ENCODE data around the gene DNAH3. TPM values are rescaled to one million over a fixed set of nuclear protein-coding genes. Genes with fewer than 3 reads are reported as not detected.

Gene DNAH3
- total and polyA plus RNA-seq, 2 experiments from 2014 or later, result 0.70 to 1.3 TPM

GRCh38 chr16:20887207-20887606 is 263.4 kb downstream of the DNAH3 start (continued):
- TF ChIP-seq CTCF (conservative IDR thresholded peaks at IDR 0.05; ENCODE audit: low read depth in 2 of 2), result no peak
- TF ChIP-seq ZNF331 (CRISPR knock-in tag; IDR thresholded peaks at IDR 0.05; ENCODE audit: low read depth), result no peak

- H2AFZ ChIP-seq, result no peak overlapping the region
- no peaks in the 10 kb centered on the region for H4K20me1 ChIP-seq (replicated peaks; ENCODE audit: insufficient read depth)
- Mint-ChIP-seq H3K4me3 (no peak overlapping the region), H3K4me1 (peaks cover 17% of the 10 kb centered on the region), H3K36me3 (ENCODE audit: low read depth) (peaks cover 4% of the 10 kb centered on the region; the same call in 1 of the 3 replicates), H3K27me3 (ENCODE audit: insufficient read depth, low read depth, poor library complexity) (peaks cover 3% of the 10 kb centered on the region), H3K9me3 (no peaks in the 10 kb centered on the region), H3K27ac (peak overlapping the region; percentile 35; the same call in 1 of the 2 replicates)
- no peak overlapping the region for H3K4me2 ChIP-seq
- H3K79me2 ChIP-seq (replicated peaks; ENCODE audit: insufficient read depth), result peaks cover 91% of the 10 kb centered on the region
- ATAC-seq (no peak), DNase-seq (ENCODE audit: low spot score) (no peak)
- H3K27ac ChIP-seq (ENCODE audit: low read depth), result no peak overlapping the region
- H3K4me3 ChIP-seq, result no peak overlapping the region
- H3K4me1 ChIP-seq (ENCODE audit: insufficient read depth), result peaks cover 14% of the 10 kb centered on the region
- no peaks in the 10 kb centered on the region for H3K27me3 ChIP-seq (ENCODE audit: insufficient read depth)
- H3F3A ChIP-seq (replicated peaks; ENCODE audit: low read depth), result no peaks in the 10 kb centered on the region
- H3K9me2 ChIP-seq (ENCODE audit: insufficient read depth), result no peaks in the 10 kb centered on the region
- no peaks in the 10 kb centered on the region for H3K36me3 ChIP-seq (ENCODE audit: insufficient read depth)
- TF ChIP-seq POLR2AphosphoS5 (IDR thresholded peaks at IDR 0.05; ENCODE audit: low read depth) (no peak), ZNF331 (CRISPR knock-in tag; IDR thresholded peaks at IDR 0.05; ENCODE audit: low read depth) (no peak), ZNF114 (CRISPR knock-in tag; IDR thresholded peaks at IDR 0.05) (no peak), STAT1 (IDR thresholded peaks at IDR 0.05; ENCODE audit: unreplicated experiment) (no peak), CREB1 (CRISPR knock-in tag; IDR thresholded peaks at IDR 0.05; ENCODE audit: low read depth) (no peak), REST (IDR thresholded peaks at IDR 0.05; ENCODE audit: unreplicated experiment) (no peak), CTCF (conservative IDR thresholded peaks at IDR 0.05; ENCODE audit: low read depth in 2 of 2) (no peak), EZH2 (IDR thresholded peaks at IDR 0.05; ENCODE audit: low read depth, unreplicated experiment) (no peak), NANOG (IDR thresholded peaks at IDR 0.05; ENCODE audit: borderline replicate concordance) (no peak), JUNB (IDR thresholded peaks at IDR 0.05; ENCODE audit: unreplicated experiment) (no peak), EZH2phosphoT487 (IDR thresholded peaks at IDR 0.05; ENCODE audit: unreplicated experiment) (no peak), ZNF462 (CRISPR knock-in tag; IDR thresholded peaks at IDR 0.05) (no peak)
Measured at GRCh38 chr16:20886320-20886719, 264.3 kb downstream of the DNAH3 start.

Measured in GM23338 (cell line).